HG03432 (cell line): Measurements from ENCODE around the gene OCA2.

Source experiments
- ATAC-seq: cut with Tn5 transposase; IDR thresholded peaks from one replicate; pipeline ENCODE4 v1.9.1; 2021; ENCODE audit warnings: mild to moderate bottlenecking, moderate library complexity; ENCODE audit not compliant: unreplicated experiment

The OCA2 gene

GRCh38 chr15:27831384-27832236 is 267.5 kb downstream of the OCA2 start:
- ATAC-seq = no peak

GRCh38 chr15:27828746-27829145 is 270.4 kb downstream of the OCA2 start:
- no peak for ATAC-seq

GRCh38 chr15:27826902-27827714 is 272.0 kb downstream of the OCA2 start:
- no peak for ATAC-seq

GRCh38 chr15:27826411-27826810 is 272.7 kb downstream of the OCA2 start:
- no peak for ATAC-seq

- no peak for ATAC-seq
Measured at GRCh38 chr15:27824841-27825422, 274.2 kb downstream of the OCA2 start.

GRCh38 chr15:27821273-27821672 is 277.8 kb downstream of the OCA2 start:
- no peak for ATAC-seq

- ATAC-seq = no peak
Measured at GRCh38 chr15:27820722-27821121, 278.4 kb downstream of the OCA2 start.

- ATAC-seq = no peak
Measured at GRCh38 chr15:27820232-27820631, 278.9 kb downstream of the OCA2 start.

GRCh38 chr15:27817258-27817657 is 281.9 kb downstream of the OCA2 start:
- ATAC-seq = no peak

- ATAC-seq = no peak
Measured at GRCh38 chr15:27816790-27817189, 282.3 kb downstream of the OCA2 start.

- ATAC-seq = no peak
Measured at GRCh38 chr15:27815035-27815434, 284.1 kb downstream of the OCA2 start.

- no peak for ATAC-seq
Measured at GRCh38 chr15:27813139-27813538, 286.0 kb downstream of the OCA2 start.

GRCh38 chr15:27808182-27808581 is 290.9 kb downstream of the OCA2 start:
- no peak for ATAC-seq

GRCh38 chr15:27807335-27807734 is 291.8 kb downstream of the OCA2 start:
- no peak for ATAC-seq

GRCh38 chr15:27806396-27806795 is 292.7 kb downstream of the OCA2 start:
- ATAC-seq = no peak

- ATAC-seq = no peak
Measured at GRCh38 chr15:27805261-27806220, 293.6 kb downstream of the OCA2 start.

GRCh38 chr15:27804569-27805260 is 294.4 kb downstream of the OCA2 start:
- no peak for ATAC-seq

GRCh38 chr15:27798807-27799206 is 300.3 kb downstream of the OCA2 start:
- no peak for ATAC-seq

GRCh38 chr15:27797765-27798164 is 301.4 kb downstream of the OCA2 start:
- ATAC-seq = no peak
